ENCODE results near the gene NHLRC4. TPM values are rescaled to one million over a fixed set of nuclear protein-coding genes. Genes with fewer than 3 reads are reported as not detected.

The NHLRC4 gene
- under 1 TPM in 3 of 4 donors, not detected in 1; 0.09 to 0.95 (median 0.59) TPM for total RNA-seq

GRCh38 chr16:566475-567372, at the start of gene NHLRC4:
NHLRC4 (plus strand) TSS chr16:567005; CDS start chr16:568048, 1,043 bp downstream.
- Histone ChIP-seq H3K27me3 (peaks cover 0 to 39% (median 2%) of the 10 kb centered on the region in 4 donors), H3K9me3 (no peaks in the 10 kb centered on the region), H3K4me3 (peak within 1 kb of the TSS in 3 of 4 donors; percentile 23 to 47 (median 33)), H3K27ac (peak within 1 kb of the TSS; percentile 7 to 68 (median 45)), H3K4me1 (peaks cover 31 to 64% (median 40%) of the 10 kb centered on the region in 3 donors), H3K36me3 (no peaks in the 10 kb centered on the region)
- DNase-seq, result no peak
- 25 to 36% methylated on average over 2 to 8 of the region's 26 CpGs for WGBS, 2 donors
- TF ChIP-seq CTCF (IDR thresholded peaks at IDR 0.05) (no peak), POLR2A (IDR thresholded peaks at IDR 0.05) (no peak)
- intact Hi-C loops (cut with DNase I), result no loop called here

- DNase-seq, result no peak
- H3K4me1 ChIP-seq, result peaks cover 3 to 17% (median 6%) of the 10 kb centered on the region in 3 donors
- H3K27me3 ChIP-seq, result no peaks in the 10 kb centered on the region
- no peak for TF ChIP-seq CTCF (IDR thresholded peaks at IDR 0.05)
- no peak for TF ChIP-seq POLR2A (IDR thresholded peaks at IDR 0.05)
- intact Hi-C loops (cut with DNase I), result no loop called here
- peaks cover 0 to 60% (median 0%) of the 10 kb centered on the region in 3 donors for H3K36me3 ChIP-seq
- no peak overlapping the region for H3K4me3 ChIP-seq
- H3K9me3 ChIP-seq, result no peaks in the 10 kb centered on the region
- H3K27ac ChIP-seq, result no peak overlapping the region
- WGBS, 2 donors, result 63% methylated on average over 1 of the region's 9 CpGs; no CpG with 5 or more reads in 1 of the 2 donors
Measured at GRCh38 chr16:518858-519257, 47.9 kb upstream of the NHLRC4 start.

- no peak for TF ChIP-seq POLR2A (IDR thresholded peaks at IDR 0.05)
- no peak for TF ChIP-seq CTCF (IDR thresholded peaks at IDR 0.05)
- intact Hi-C loops (cut with DNase I), result no loop called here
Measured at GRCh38 chr16:519425-519824, 47.4 kb upstream of the NHLRC4 start.

GRCh38 chr16:519841-520687, 46.7 kb upstream of the NHLRC4 start:
- no peak for TF ChIP-seq CTCF (IDR thresholded peaks at IDR 0.05)
- no peak for TF ChIP-seq POLR2A (IDR thresholded peaks at IDR 0.05)
- peaks cover 0 to 51% (median 0%) of the 10 kb centered on the region in 3 donors for H3K36me3 ChIP-seq
- H3K4me1 ChIP-seq, result peaks cover 8 to 29% (median 9%) of the 10 kb centered on the region in 3 donors
- no peak for DNase-seq
- intact Hi-C loops (cut with DNase I), result no loop called here
- WGBS, 2 donors, result 90 to 95% methylated on average over 6 to 10 of the region's 35 CpGs
- no peak overlapping the region for H3K27ac ChIP-seq
- H3K27me3 ChIP-seq, result no peaks in the 10 kb centered on the region
- H3K4me3 ChIP-seq, result no peak overlapping the region
- H3K9me3 ChIP-seq, result no peaks in the 10 kb centered on the region

More at GRCh38 chr16:519425-519824, 47.4 kb upstream of the NHLRC4 start:
- DNase-seq, result no peak
- 93% methylated on average over 10 of the region's 19 CpGs; no CpG with 5 or more reads in 1 of the 2 donors for WGBS, 2 donors
- Histone ChIP-seq H3K4me1 (peaks cover 3 to 23% (median 6%) of the 10 kb centered on the region in 3 donors), H3K9me3 (no peaks in the 10 kb centered on the region), H3K4me3 (no peak overlapping the region), H3K27ac (no peak overlapping the region), H3K36me3 (peaks cover 0 to 56% (median 0%) of the 10 kb centered on the region in 3 donors), H3K27me3 (no peaks in the 10 kb centered on the region)
